ENCODE data around the gene CLRN2. TPM values are rescaled to one million over a fixed set of nuclear protein-coding genes. Genes with fewer than 3 reads are reported as not detected.

CLRN2 gene
- total RNA-seq, 1 experiment from 2014 or later, result not detected

- Histone ChIP-seq H3K23me2 (ENCODE audit: insufficient read length, low read depth, low read length, poor library complexity, severe bottlenecking) (no peaks in the 10 kb centered on the region), H3K79me2 (ENCODE audit: insufficient read depth, low read length) (no peaks in the 10 kb centered on the region), H2BK15ac (ENCODE audit: low read depth, low read length) (no peak overlapping the region), H2AFZ (ENCODE audit: low read length) (no peak overlapping the region), H4K5ac (ENCODE audit: insufficient read length, low read depth, low read length) (no peak overlapping the region), H3K27ac (ENCODE audit: insufficient read length, low read depth, low read length) (no peak overlapping the region), H3T11ph (ENCODE audit: low read length) (no peak overlapping the region), H4K20me1 (ENCODE audit: control insufficient read depth, insufficient read depth, insufficient read length) (no peaks in the 10 kb centered on the region), H3K23ac (ENCODE audit: insufficient read length, low read depth, low read length) (no peak overlapping the region), H3K27me3 (ENCODE audit: insufficient read depth, low read length) (no peaks in the 10 kb centered on the region), H4K91ac (ENCODE audit: insufficient read length, low read depth, low read length) (no peak overlapping the region), H3K14ac (ENCODE audit: insufficient read depth, low read length) (no peak overlapping the region), H2AK5ac (ENCODE audit: insufficient read length, low read length) (no peak overlapping the region), H3K9ac (ENCODE audit: extremely low read depth, insufficient read length, low read length) (no peak overlapping the region), H3K4me2 (ENCODE audit: insufficient read depth, insufficient read length, low read length) (no peak overlapping the region), H2BK12ac (ENCODE audit: insufficient read length, low read depth, low read length) (no peak overlapping the region), H2BK20ac (ENCODE audit: low read depth, low read length, poor library complexity, severe bottlenecking) (no peak overlapping the region), H3K18ac (ENCODE audit: insufficient read length, low read depth, low read length) (no peak overlapping the region), H4K8ac (replicated peaks; ENCODE audit: insufficient read length, low read depth, low read length) (no peak overlapping the region), H2BK5ac (ENCODE audit: insufficient read length, low read length) (no peak overlapping the region), H3K4ac (ENCODE audit: low read depth, low read length) (no peak overlapping the region), H3K9me3 (ENCODE audit: control insufficient read depth, low read depth, low read length) (no peaks in the 10 kb centered on the region), H2BK120ac (ENCODE audit: low read depth, low read length, poor library complexity, severe bottlenecking) (no peak overlapping the region), H3K56ac (ENCODE audit: insufficient read length, low read depth, low read length) (no peak overlapping the region), H3K4me1 (ENCODE audit: insufficient read depth, low read length) (no peaks in the 10 kb centered on the region), H3K79me1 (ENCODE audit: insufficient read depth, low read depth, low read length, poor library complexity, severe bottlenecking) (no peaks in the 10 kb centered on the region)
- Mint-ChIP-seq H3K27ac (no peak overlapping the region), H3K4me1 (peaks cover 10 to 11% of the 10 kb centered on the region in 2 experiments; a peak in 3 of 4 replicates), H3K36me3 (ENCODE audit: insufficient read depth in 1 of 3, low read depth in 3 of 3) (peaks cover 0 to 7% (median 5%) of the 10 kb centered on the region in 3 experiments; a peak in 3 of 7 replicates), H3K27me3 (ENCODE audit: low read depth) (no peaks in the 10 kb centered on the region; the same call in 1 of the 2 replicates), H3K9me3 (no peaks in the 10 kb centered on the region; a peak in 1 of 5 replicates), H3K4me3 (no peak overlapping the region)
- no peak for TF ChIP-seq CTCF (conservative IDR thresholded peaks at IDR 0.05)
- no peak for DNase-seq
- no CpG with 5 or more reads among the region's 2 CpGs for WGBS (ENCODE audit: extremely low coverage, insufficient read length, low lambda C conversion rate)
Observed at GRCh38 chr4:17480955-17481354, 34.0 kb upstream of the CLRN2 start.

Measured in H9 (cell line).